WTC11 (cell line): ENCODE data around the gene BCAS3. TPM values are rescaled to one million over a fixed set of nuclear protein-coding genes. Genes with fewer than 3 reads are reported as not detected.

Experiments used
- ATAC-seq: fragments of 200-7000 bp; cut with Tn5 transposase; 2 replicates; pipeline ENCODE4 v1.10.0; 2021; ENCODE audit warnings: mild to moderate bottlenecking, moderate library complexity
- CTCF ChIA-PET: fragments of 300-600 bp; sonication (Branson Sonifier 250); formaldehyde crosslinking; loops from one replicate; lab custom pipeline; 2021; ENCODE audit warnings: antibody characterized with exemption; lab: Charles Lee
- POLR2A ChIA-PET: fragments of 350-600 bp; sonication (Branson Sonifier 250); formaldehyde crosslinking; loops from one replicate; lab custom pipeline; 2021; ENCODE audit warnings: antibody characterized with exemption; lab: Charles Lee
- DNase-seq: peaks from one replicate; pipeline ENCODE4 v3.0.0; 2021; ENCODE audit warnings: low spot score
- H3K27ac Mint-ChIP-seq: 2 replicates; pipeline ENCODE4 v1.8.0; 2021; ENCODE audit warnings: mixed read lengths
- H3K27me3 Mint-ChIP-seq: 2 replicates; pipeline ENCODE4 v1.8.0; 2021; ENCODE audit warnings: low read depth, mild to moderate bottlenecking, moderate library complexity, mixed read lengths
- H3K36me3 Mint-ChIP-seq: 2 replicates; pipeline ENCODE4 v1.8.0; 2021; ENCODE audit warnings: mixed read lengths
- H3K4me1 Mint-ChIP-seq: 2 replicates; pipeline ENCODE4 v1.8.0; 2022; ENCODE audit warnings: mixed read lengths
- H3K4me3 Mint-ChIP-seq: 2 replicates; pipeline ENCODE4 v1.8.0; 2021; ENCODE audit warnings: mild to moderate bottlenecking, moderate library complexity, mixed read lengths
- H3K9me3 Mint-ChIP-seq: 2 replicates; pipeline ENCODE4 v1.8.0; 2021; ENCODE audit warnings: mixed read lengths
- ATF1 ChIP-seq: sonication (generic); formaldehyde crosslinking; IDR thresholded peaks from 2 replicates; pipeline ENCODE4 v1.8.1; 2023; ENCODE audit warnings: mild to moderate bottlenecking, moderate library complexity, missing genetic modification reagents
- CBFB ChIP-seq: sonication (generic); formaldehyde crosslinking; IDR thresholded peaks from 2 replicates; pipeline ENCODE4 v1.8.1; 2022; ENCODE audit warnings: mild to moderate bottlenecking, low read depth, missing genetic modification reagents
- CREB1 ChIP-seq: sonication (generic); formaldehyde crosslinking; IDR thresholded peaks from 2 replicates; pipeline ENCODE4 v1.8.0; 2023; ENCODE audit warnings: mild to moderate bottlenecking, missing genetic modification reagents
- ETV6 ChIP-seq: sonication (generic); formaldehyde crosslinking; IDR thresholded peaks from 2 replicates; pipeline ENCODE4 v1.8.1; 2022; ENCODE audit warnings: mild to moderate bottlenecking, missing genetic modification reagents
- FOXK1 ChIP-seq: sonication (generic); formaldehyde crosslinking; IDR thresholded peaks from 2 replicates; pipeline ENCODE4 v1.8.0; 2022; ENCODE audit warnings: mild to moderate bottlenecking, moderate library complexity, missing genetic modification reagents
- GTF2I ChIP-seq: fragments of 250-450 bp; sonication (Bioruptor Pico); conservative IDR thresholded peaks from 2 replicates; pipeline ENCODE4 v1.4.0; 2021; ENCODE audit warnings: mild to moderate bottlenecking
- IRF2 ChIP-seq: sonication (generic); formaldehyde crosslinking; IDR thresholded peaks from 2 replicates; pipeline ENCODE4 v1.8.0; 2022; ENCODE audit warnings: low read depth, missing genetic modification reagents, borderline replicate concordance
- MYBL2 ChIP-seq: sonication (generic); formaldehyde crosslinking; IDR thresholded peaks from 2 replicates; pipeline ENCODE4 v1.8.1; 2023; ENCODE audit warnings: mild to moderate bottlenecking, moderate library complexity, missing genetic modification reagents
- NFE2L1 ChIP-seq: sonication (generic); formaldehyde crosslinking; IDR thresholded peaks from 2 replicates; pipeline ENCODE4 v1.8.1; 2023; ENCODE audit warnings: missing genetic modification reagents
- OVOL2 ChIP-seq: fragments of 250-450 bp; sonication (Bioruptor Pico); IDR thresholded peaks from 2 replicates; pipeline ENCODE4 v1.9.0; 2021; ENCODE audit warnings: mild to moderate bottlenecking, borderline replicate concordance
- PRRX2 ChIP-seq: fragments of 250-450 bp; sonication (Bioruptor Pico); IDR thresholded peaks from 2 replicates; pipeline ENCODE4 v1.8.0; 2021; ENCODE audit warnings: mild to moderate bottlenecking
- SOX15 ChIP-seq: fragments of 250-450 bp; sonication (Bioruptor Pico); IDR thresholded peaks from 2 replicates; pipeline ENCODE4 v1.9.0; 2021; ENCODE audit warnings: mild to moderate bottlenecking
- ZNF396 ChIP-seq: fragments of 250-450 bp; sonication (Bioruptor Pico); IDR thresholded peaks from 2 replicates; pipeline ENCODE4 v1.8.0; 2021; ENCODE audit warnings: mild to moderate bottlenecking, moderate library complexity, borderline replicate concordance
- ZNF416 ChIP-seq: fragments of 250-450 bp; sonication (Bioruptor Pico); IDR thresholded peaks from 2 replicates; pipeline ENCODE4 v1.9.0; 2021; ENCODE audit warnings: mild to moderate bottlenecking, inconsistent platforms
- ZNF671 ChIP-seq: fragments of 250-450 bp; sonication (Bioruptor Pico); IDR thresholded peaks from 2 replicates; pipeline ENCODE4 v1.8.0; 2021; ENCODE audit warnings: mild to moderate bottlenecking
- total RNA-seq: library from RNA; stranded (reverse); gene quantifications from 3 replicates; pipeline ENCODE4 v1.2.3, GENCODE V29; 2021
- TF ChIP-seq, protein P1 (sequence below): sonication (generic); formaldehyde crosslinking; IDR thresholded peaks from 2 replicates; pipeline ENCODE4 v1.8.1; 2023; ENCODE audit warnings: mild to moderate bottlenecking, missing genetic modification reagents
- TF ChIP-seq, protein P2 (sequence below): fragments of 250-450 bp; sonication (Bioruptor Pico); IDR thresholded peaks from 2 replicates; pipeline ENCODE4 v1.9.0; 2021; ENCODE audit warnings: moderate library complexity, mild to moderate bottlenecking, inconsistent platforms, borderline replicate concordance
- TF ChIP-seq, protein P3 (sequence below): sonication (generic); formaldehyde crosslinking; IDR thresholded peaks from 2 replicates; pipeline ENCODE4 v1.8.1; 2022; ENCODE audit warnings: low read depth, mild to moderate bottlenecking, moderate library complexity, missing genetic modification reagents, borderline replicate concordance
- TF ChIP-seq, protein P4 (sequence below): sonication (generic); formaldehyde crosslinking; IDR thresholded peaks from 2 replicates; pipeline ENCODE4 v1.8.1; 2023; ENCODE audit warnings: mild to moderate bottlenecking, missing genetic modification reagents, moderate library complexity
- TF ChIP-seq, protein P5 (sequence below): sonication (generic); formaldehyde crosslinking; IDR thresholded peaks from 2 replicates; pipeline ENCODE4 v1.8.0; 2022; ENCODE audit warnings: mild to moderate bottlenecking, missing genetic modification reagents
- TF ChIP-seq, protein P6 (sequence below): sonication (generic); formaldehyde crosslinking; conservative IDR thresholded peaks from 2 replicates; pipeline ENCODE4 v1.8.1; 2022; ENCODE audit warnings: mild to moderate bottlenecking, missing genetic modification reagents
- TF ChIP-seq, protein P7 (sequence below): fragments of 250-450 bp; sonication (Bioruptor Pico); IDR thresholded peaks from 2 replicates; pipeline ENCODE4 v1.9.0; 2021; ENCODE audit warnings: mild to moderate bottlenecking
- TF ChIP-seq, protein P8 (sequence below): sonication (generic); formaldehyde crosslinking; IDR thresholded peaks from 2 replicates; pipeline ENCODE4 v1.8.0; 2022; ENCODE audit warnings: mild to moderate bottlenecking, missing genetic modification reagents
- TF ChIP-seq, protein P9 (sequence below): fragments of 250-450 bp; sonication (Bioruptor Pico); conservative IDR thresholded peaks from 2 replicates; pipeline ENCODE4 v1.9.0; 2021; ENCODE audit warnings: mild to moderate bottlenecking

The BCAS3 gene
- total RNA-seq, 1 experiment from 2014 or later: 15.5 TPM

DNA sequence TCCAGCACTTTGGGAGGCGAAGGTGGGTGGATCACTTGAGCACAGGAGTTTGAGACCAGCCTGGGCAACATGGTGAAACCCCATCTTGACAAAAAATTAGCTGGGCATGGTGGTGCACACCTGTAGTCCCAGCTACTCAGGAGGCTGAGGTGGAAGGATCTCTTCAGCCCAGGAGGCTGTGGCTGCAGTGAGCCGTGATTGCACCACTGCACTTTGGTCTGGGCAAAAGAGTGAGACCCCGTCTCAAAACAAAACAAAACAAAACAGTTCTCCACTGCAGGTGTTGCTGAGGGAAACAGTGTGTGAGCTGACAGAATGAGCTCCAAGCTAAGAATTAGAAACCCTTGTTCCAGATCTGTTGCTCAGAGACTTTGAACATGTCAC is 686.8 kb downstream of the BCAS3 start (continued):
- TF ChIP-seq CBFB (CRISPR knock-in tag) (no peak), GTF2I (CRISPR knock-in tag) (no peak), OVOL2 (CRISPR knock-in tag) (no peak), MYBL2 (CRISPR knock-in tag) (no peak), PRRX2 (CRISPR knock-in tag) (no peak), FOXK1 (CRISPR knock-in tag) (no peak), IRF2 (CRISPR knock-in tag) (no peak)
- TF ChIP-seq, protein P1, sequence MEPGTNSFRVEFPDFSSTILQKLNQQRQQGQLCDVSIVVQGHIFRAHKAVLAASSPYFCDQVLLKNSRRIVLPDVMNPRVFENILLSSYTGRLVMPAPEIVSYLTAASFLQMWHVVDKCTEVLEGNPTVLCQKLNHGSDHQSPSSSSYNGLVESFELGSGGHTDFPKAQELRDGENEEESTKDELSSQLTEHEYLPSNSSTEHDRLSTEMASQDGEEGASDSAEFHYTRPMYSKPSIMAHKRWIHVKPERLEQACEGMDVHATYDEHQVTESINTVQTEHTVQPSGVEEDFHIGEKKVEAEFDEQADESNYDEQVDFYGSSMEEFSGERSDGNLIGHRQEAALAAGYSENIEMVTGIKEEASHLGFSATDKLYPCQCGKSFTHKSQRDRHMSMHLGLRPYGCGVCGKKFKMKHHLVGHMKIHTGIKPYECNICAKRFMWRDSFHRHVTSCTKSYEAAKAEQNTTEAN (CRISPR knock-in tag): no peak
- TF ChIP-seq, protein P2, sequence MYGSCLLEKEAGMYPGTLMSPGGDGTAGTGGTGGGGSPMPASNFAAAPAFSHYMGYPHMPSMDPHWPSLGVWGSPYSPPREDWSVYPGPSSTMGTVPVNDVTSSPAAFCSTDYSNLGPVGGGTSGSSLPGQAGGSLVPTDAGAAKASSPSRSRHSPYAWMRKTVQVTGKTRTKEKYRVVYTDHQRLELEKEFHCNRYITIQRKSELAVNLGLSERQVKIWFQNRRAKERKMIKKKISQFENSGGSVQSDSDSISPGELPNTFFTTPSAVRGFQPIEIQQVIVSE (CRISPR knock-in tag): no peak
- TF ChIP-seq, protein P3, sequence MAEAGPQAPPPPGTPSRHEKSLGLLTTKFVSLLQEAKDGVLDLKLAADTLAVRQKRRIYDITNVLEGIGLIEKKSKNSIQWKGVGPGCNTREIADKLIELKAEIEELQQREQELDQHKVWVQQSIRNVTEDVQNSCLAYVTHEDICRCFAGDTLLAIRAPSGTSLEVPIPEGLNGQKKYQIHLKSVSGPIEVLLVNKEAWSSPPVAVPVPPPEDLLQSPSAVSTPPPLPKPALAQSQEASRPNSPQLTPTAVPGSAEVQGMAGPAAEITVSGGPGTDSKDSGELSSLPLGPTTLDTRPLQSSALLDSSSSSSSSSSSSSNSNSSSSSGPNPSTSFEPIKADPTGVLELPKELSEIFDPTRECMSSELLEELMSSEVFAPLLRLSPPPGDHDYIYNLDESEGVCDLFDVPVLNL (CRISPR knock-in tag): no peak
- TF ChIP-seq, protein P4, sequence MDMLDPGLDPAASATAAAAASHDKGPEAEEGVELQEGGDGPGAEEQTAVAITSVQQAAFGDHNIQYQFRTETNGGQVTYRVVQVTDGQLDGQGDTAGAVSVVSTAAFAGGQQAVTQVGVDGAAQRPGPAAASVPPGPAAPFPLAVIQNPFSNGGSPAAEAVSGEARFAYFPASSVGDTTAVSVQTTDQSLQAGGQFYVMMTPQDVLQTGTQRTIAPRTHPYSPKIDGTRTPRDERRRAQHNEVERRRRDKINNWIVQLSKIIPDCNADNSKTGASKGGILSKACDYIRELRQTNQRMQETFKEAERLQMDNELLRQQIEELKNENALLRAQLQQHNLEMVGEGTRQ (CRISPR knock-in tag): no peak

DNA sequence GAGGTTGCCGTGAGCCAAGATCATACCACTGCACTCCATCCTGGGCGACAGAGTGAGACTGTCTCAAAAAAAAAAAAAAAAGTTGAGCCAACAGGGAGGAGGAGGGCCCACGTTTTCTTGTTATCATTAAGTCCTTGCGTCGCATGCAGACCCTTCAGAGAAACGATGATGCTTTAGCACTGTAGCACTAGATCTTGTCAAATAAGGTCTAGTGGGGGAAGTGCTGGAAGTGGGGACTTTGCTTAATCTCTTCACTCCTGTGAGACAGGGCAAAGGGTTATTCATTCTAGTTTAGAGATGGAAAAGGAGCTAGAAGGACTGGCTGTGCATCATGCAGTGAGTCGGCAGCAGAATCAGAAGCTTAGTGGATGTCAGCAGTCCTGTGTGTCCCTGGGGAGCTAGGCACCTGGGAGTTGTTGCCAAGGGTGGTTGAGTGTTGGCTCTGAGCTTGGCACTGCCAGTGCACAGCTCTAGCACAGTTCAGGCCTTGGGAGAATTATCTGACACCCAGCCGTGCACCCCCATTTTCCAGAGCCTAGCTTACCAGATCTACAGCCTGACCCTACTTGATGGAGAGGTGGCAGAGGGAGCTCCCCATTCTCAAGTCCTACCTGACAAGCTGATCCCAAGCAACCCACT is 688.5 kb downstream of the BCAS3 start:
- ATAC-seq (no peak), DNase-seq (no peak)
- H3K27me3 Mint-ChIP-seq: no peaks in the 10 kb centered on the region
- H3K27ac Mint-ChIP-seq: 0 out of 2 replicates have a peak overlapping the region, but pooled peaks have one; percentile 78
- H3K9me3 Mint-ChIP-seq: no peaks in the 10 kb centered on the region
- H3K4me3 Mint-ChIP-seq: no peak overlapping the region
- no peaks in the 10 kb centered on the region for H3K4me1 Mint-ChIP-seq
- H3K36me3 Mint-ChIP-seq: no peaks in the 10 kb centered on the region
- ChIA-PET CTCF (interaction anchor here (0.6 kb wide), 1 partner anchor 632 kb away, joined by 3 read pairs; no protein-coding TSS in a partner anchor), POLR2A (interaction anchor here (0.6 kb wide), 1 partner anchor 43 kb away, joined by 3 read pairs; no protein-coding TSS in a partner anchor)
- no peak for TF ChIP-seq ATF1 (CRISPR knock-in tag)
- TF ChIP-seq, protein P5, sequence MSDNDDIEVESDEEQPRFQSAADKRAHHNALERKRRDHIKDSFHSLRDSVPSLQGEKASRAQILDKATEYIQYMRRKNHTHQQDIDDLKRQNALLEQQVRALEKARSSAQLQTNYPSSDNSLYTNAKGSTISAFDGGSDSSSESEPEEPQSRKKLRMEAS (CRISPR knock-in tag): no peak
- no peak for TF ChIP-seq ZNF416 (CRISPR knock-in tag)
- TF ChIP-seq, protein P1 (CRISPR knock-in tag): no peak
- TF ChIP-seq, protein P6, sequence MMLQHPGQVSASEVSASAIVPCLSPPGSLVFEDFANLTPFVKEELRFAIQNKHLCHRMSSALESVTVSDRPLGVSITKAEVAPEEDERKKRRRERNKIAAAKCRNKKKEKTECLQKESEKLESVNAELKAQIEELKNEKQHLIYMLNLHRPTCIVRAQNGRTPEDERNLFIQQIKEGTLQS: no peak
- TF ChIP-seq, protein P7, sequence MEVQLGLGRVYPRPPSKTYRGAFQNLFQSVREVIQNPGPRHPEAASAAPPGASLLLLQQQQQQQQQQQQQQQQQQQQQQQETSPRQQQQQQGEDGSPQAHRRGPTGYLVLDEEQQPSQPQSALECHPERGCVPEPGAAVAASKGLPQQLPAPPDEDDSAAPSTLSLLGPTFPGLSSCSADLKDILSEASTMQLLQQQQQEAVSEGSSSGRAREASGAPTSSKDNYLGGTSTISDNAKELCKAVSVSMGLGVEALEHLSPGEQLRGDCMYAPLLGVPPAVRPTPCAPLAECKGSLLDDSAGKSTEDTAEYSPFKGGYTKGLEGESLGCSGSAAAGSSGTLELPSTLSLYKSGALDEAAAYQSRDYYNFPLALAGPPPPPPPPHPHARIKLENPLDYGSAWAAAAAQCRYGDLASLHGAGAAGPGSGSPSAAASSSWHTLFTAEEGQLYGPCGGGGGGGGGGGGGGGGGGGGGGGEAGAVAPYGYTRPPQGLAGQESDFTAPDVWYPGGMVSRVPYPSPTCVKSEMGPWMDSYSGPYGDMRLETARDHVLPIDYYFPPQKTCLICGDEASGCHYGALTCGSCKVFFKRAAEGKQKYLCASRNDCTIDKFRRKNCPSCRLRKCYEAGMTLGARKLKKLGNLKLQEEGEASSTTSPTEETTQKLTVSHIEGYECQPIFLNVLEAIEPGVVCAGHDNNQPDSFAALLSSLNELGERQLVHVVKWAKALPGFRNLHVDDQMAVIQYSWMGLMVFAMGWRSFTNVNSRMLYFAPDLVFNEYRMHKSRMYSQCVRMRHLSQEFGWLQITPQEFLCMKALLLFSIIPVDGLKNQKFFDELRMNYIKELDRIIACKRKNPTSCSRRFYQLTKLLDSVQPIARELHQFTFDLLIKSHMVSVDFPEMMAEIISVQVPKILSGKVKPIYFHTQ: no peak
- TF ChIP-seq CREB1 (CRISPR knock-in tag): no peak
- TF ChIP-seq, protein P8, sequence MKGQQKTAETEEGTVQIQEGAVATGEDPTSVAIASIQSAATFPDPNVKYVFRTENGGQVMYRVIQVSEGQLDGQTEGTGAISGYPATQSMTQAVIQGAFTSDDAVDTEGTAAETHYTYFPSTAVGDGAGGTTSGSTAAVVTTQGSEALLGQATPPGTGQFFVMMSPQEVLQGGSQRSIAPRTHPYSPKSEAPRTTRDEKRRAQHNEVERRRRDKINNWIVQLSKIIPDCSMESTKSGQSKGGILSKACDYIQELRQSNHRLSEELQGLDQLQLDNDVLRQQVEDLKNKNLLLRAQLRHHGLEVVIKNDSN: no peak
- TF ChIP-seq ETV6 (CRISPR knock-in tag): no peak
- no peak for TF ChIP-seq ZNF396
- TF ChIP-seq ZNF671: no peak
- no peak for TF ChIP-seq SOX15 (CRISPR knock-in tag)
- TF ChIP-seq, protein P9, sequence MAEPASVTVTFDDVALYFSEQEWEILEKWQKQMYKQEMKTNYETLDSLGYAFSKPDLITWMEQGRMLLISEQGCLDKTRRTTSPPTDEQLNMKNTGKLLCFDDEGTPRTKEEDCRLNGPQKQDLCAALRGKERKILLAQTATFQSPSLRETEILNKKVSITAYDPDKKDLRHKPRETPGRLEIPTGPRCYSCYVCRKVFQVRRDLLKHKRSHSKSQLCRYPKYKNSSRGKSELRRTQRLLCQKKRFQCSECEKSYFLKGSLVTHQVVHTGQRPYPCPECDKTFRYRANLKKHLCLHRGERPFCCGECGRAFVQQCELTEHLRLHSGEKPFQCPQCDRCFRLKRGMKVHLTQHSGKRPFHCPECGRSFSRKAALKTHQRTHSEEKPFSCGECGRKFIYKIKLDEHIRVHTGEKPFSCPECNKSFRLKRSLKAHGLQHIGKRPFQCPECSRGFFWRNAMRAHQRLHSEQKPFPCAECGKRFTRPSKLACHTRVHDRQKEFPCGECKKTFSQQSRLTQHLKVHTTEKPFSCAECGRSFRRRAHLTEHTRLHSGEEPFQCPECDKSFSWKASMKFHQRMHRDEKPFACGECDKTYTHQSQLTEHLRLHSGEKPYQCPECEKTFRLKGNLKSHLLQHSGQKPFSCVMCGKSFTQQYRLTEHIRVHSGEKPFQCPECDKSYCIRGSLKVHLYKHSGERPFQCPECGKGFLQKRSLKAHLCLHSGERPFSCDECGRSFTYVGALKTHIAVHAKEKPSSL (CRISPR knock-in tag): no peak
- no peak for TF ChIP-seq NFE2L1 (CRISPR knock-in tag)
